ENCODE data around the gene TMEM132D.

Gene TMEM132D

GRCh38 chr12:129163461-129163860, 740.4 kb downstream of the TMEM132D start:
- no peak overlapping the region for H3K4me2 ChIP-seq (ENCODE audit: low read length, poor library complexity, severe bottlenecking)
- H3K4me1 ChIP-seq (ENCODE audit: control insufficient read depth, insufficient read depth, low read depth, low read length): no peaks in the 10 kb centered on the region
- H3K4ac ChIP-seq (ENCODE audit: low read depth in 1 of 2, low read length in 2 of 2): no peak overlapping the region
- H2BK15ac ChIP-seq (ENCODE audit: low read depth, poor library complexity, severe bottlenecking): no peak overlapping the region
- no peak overlapping the region for H3K27ac ChIP-seq (ENCODE audit: low read length, poor library complexity, severe bottlenecking)
- H2BK5ac ChIP-seq (ENCODE audit: low read depth, low read length, poor library complexity, severe bottlenecking): no peak overlapping the region
- H3K27me3 ChIP-seq (ENCODE audit: control insufficient read depth in 1 of 2, insufficient read depth in 1 of 2, low read length in 2 of 2): no peaks in the 10 kb centered on the region
- no peak overlapping the region for H2BK120ac ChIP-seq (ENCODE audit: low read depth, low read length)
- no peak overlapping the region for H4K8ac ChIP-seq (ENCODE audit: low read length)
- WGBS: 43% methylated on average over 4 of the region's 4 CpGs
- no peak overlapping the region for H2AK5ac ChIP-seq (ENCODE audit: low read length, severe bottlenecking)
- no peak overlapping the region for H2BK12ac ChIP-seq (ENCODE audit: low read length in 2 of 2)
- peaks cover 21% of the 10 kb centered on the region for H3K9me3 ChIP-seq (ENCODE audit: control insufficient read depth, low read length)
- no peak overlapping the region for H3K14ac ChIP-seq (ENCODE audit: low read length in 2 of 2)
- no peak overlapping the region for H3K18ac ChIP-seq (ENCODE audit: low read depth in 1 of 2, low read length in 2 of 2)
- H3K23ac ChIP-seq (ENCODE audit: low read length in 2 of 2): no peak overlapping the region
- H3K79me1 ChIP-seq (replicated peaks; ENCODE audit: low read length, poor library complexity, severe bottlenecking): no peaks in the 10 kb centered on the region
- H3K9ac ChIP-seq (ENCODE audit: low read length): no peak overlapping the region
- no peak overlapping the region for H2AFZ ChIP-seq (ENCODE audit: low read depth, low read length)
- no peak overlapping the region for H4K91ac ChIP-seq (ENCODE audit: low read length)
- H3K36me3 ChIP-seq (ENCODE audit: control insufficient read depth in 1 of 2, insufficient read depth in 2 of 2, low read depth in 1 of 2, low read length in 2 of 2): no peaks in the 10 kb centered on the region
- no peak for DNase-seq
- no peak overlapping the region for H3K4me3 ChIP-seq (ENCODE audit: insufficient read depth in 1 of 2, low read depth in 1 of 2, low read length in 2 of 2)

DNA sequence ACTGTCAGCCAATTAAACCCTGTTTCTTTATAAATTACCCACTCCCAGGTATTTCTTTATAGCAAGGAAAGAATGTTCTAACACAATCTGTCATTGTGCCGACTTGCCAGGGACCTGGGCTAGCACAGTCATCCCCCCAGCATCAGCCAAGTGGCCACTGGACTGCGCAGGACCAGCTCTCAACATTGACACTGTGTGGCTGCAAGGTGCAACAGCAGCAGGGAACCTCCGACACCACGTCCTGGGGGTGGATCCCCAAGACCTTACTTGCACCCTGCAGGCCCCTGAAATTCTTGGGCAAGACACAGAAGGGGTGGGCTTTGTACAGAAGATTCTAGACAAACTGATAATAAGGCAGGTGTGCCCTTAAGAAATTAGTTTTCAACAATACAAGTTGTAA, 741.0 kb downstream of the TMEM132D start:
- WGBS: 56% methylated on average over 4 of the region's 4 CpGs
- H2AK5ac ChIP-seq (ENCODE audit: low read length, severe bottlenecking): no peak overlapping the region
- H3K4ac ChIP-seq (ENCODE audit: low read depth in 1 of 2, low read length in 2 of 2): no peak overlapping the region

DNA sequence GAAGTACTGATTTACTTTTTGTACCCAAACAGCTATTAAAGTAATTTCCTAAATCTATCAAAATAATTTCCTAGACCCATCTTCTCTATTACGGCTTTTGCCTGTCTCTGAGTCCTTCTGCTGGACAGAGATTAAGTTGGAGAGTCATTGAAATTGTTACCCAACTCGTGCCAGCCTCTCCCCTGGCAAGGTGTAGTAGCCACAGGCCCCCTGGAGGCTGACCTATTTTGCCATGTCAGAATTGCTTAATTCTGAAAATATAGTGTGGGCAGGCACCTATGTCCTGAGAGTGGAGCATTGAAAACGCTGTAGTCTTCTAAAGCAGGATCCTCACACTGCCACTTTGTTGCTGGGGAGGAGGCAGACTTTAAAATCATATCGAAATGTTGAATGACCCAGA, 742.3 kb downstream of the TMEM132D start:
- H3K27ac ChIP-seq (ENCODE audit: low read length, poor library complexity, severe bottlenecking): no peak overlapping the region
- H3K79me1 ChIP-seq (replicated peaks; ENCODE audit: low read length, poor library complexity, severe bottlenecking): no peaks in the 10 kb centered on the region
- H2AFZ ChIP-seq (ENCODE audit: low read depth, low read length): no peak overlapping the region
- no peak overlapping the region for H3K4me3 ChIP-seq (ENCODE audit: insufficient read depth in 1 of 2, low read depth in 1 of 2, low read length in 2 of 2)
- 18% methylated on average over 4 of the region's 4 CpGs for WGBS
- no peak overlapping the region for H3K9ac ChIP-seq (ENCODE audit: low read length)
- no peaks in the 10 kb centered on the region for H3K36me3 ChIP-seq (ENCODE audit: control insufficient read depth in 1 of 2, insufficient read depth in 2 of 2, low read depth in 1 of 2, low read length in 2 of 2)
- no peak for DNase-seq
- no peaks in the 10 kb centered on the region for H3K4me1 ChIP-seq (ENCODE audit: control insufficient read depth, insufficient read depth, low read depth, low read length)
- no peak overlapping the region for H3K4me2 ChIP-seq (ENCODE audit: low read length, poor library complexity, severe bottlenecking)
- no peak overlapping the region for H3K4ac ChIP-seq (ENCODE audit: low read depth in 1 of 2, low read length in 2 of 2)
- no peak overlapping the region for H3K23ac ChIP-seq (ENCODE audit: low read length in 2 of 2)
- H2BK5ac ChIP-seq (ENCODE audit: low read depth, low read length, poor library complexity, severe bottlenecking): no peak overlapping the region
- no peak overlapping the region for H2BK15ac ChIP-seq (ENCODE audit: low read depth, poor library complexity, severe bottlenecking)
- no peaks in the 10 kb centered on the region for H3K27me3 ChIP-seq (ENCODE audit: control insufficient read depth in 1 of 2, insufficient read depth in 1 of 2, low read length in 2 of 2)
- no peak overlapping the region for H4K91ac ChIP-seq (ENCODE audit: low read length)
- H2AK5ac ChIP-seq (ENCODE audit: low read length, severe bottlenecking): no peak overlapping the region
- H3K14ac ChIP-seq (ENCODE audit: low read length in 2 of 2): no peak overlapping the region
- no peak overlapping the region for H4K8ac ChIP-seq (ENCODE audit: low read length)
- H2BK12ac ChIP-seq (ENCODE audit: low read length in 2 of 2): no peak overlapping the region
- H3K18ac ChIP-seq (ENCODE audit: low read depth in 1 of 2, low read length in 2 of 2): no peak overlapping the region
- H3K9me3 ChIP-seq (ENCODE audit: control insufficient read depth, low read length): peaks cover 35% of the 10 kb centered on the region
- no peak overlapping the region for H2BK120ac ChIP-seq (ENCODE audit: low read depth, low read length)

More for the DNA sequence above, 741.0 kb downstream of the TMEM132D start:
- Histone ChIP-seq H2BK120ac (ENCODE audit: low read depth, low read length) (no peak overlapping the region), H3K14ac (ENCODE audit: low read length in 2 of 2) (no peak overlapping the region), H4K8ac (ENCODE audit: low read length) (no peak overlapping the region), H3K27me3 (ENCODE audit: control insufficient read depth in 1 of 2, insufficient read depth in 1 of 2, low read length in 2 of 2) (no peaks in the 10 kb centered on the region), H3K18ac (ENCODE audit: low read depth in 1 of 2, low read length in 2 of 2) (no peak overlapping the region), H4K91ac (ENCODE audit: low read length) (no peak overlapping the region), H3K79me1 (replicated peaks; ENCODE audit: low read length, poor library complexity, severe bottlenecking) (no peaks in the 10 kb centered on the region), H3K9ac (ENCODE audit: low read length) (no peak overlapping the region), H3K4me1 (ENCODE audit: control insufficient read depth, insufficient read depth, low read depth, low read length) (no peaks in the 10 kb centered on the region), H3K4me2 (ENCODE audit: low read length, poor library complexity, severe bottlenecking) (no peak overlapping the region), H2AFZ (ENCODE audit: low read depth, low read length) (no peak overlapping the region), H3K9me3 (ENCODE audit: control insufficient read depth, low read length) (peaks cover 23% of the 10 kb centered on the region), H2BK12ac (ENCODE audit: low read length in 2 of 2) (no peak overlapping the region), H3K4me3 (ENCODE audit: insufficient read depth in 1 of 2, low read depth in 1 of 2, low read length in 2 of 2) (no peak overlapping the region), H2BK5ac (ENCODE audit: low read depth, low read length, poor library complexity, severe bottlenecking) (no peak overlapping the region), H2BK15ac (ENCODE audit: low read depth, poor library complexity, severe bottlenecking) (no peak overlapping the region), H3K23ac (ENCODE audit: low read length in 2 of 2) (no peak overlapping the region), H3K27ac (ENCODE audit: low read length, poor library complexity, severe bottlenecking) (no peak overlapping the region), H3K36me3 (ENCODE audit: control insufficient read depth in 1 of 2, insufficient read depth in 2 of 2, low read depth in 1 of 2, low read length in 2 of 2) (no peaks in the 10 kb centered on the region)
- no peak for DNase-seq

GRCh38 chr12:129160282-129160681, 743.5 kb downstream of the TMEM132D start:
- no peak overlapping the region for H2BK12ac ChIP-seq (ENCODE audit: low read length in 2 of 2)
- no peak overlapping the region for H3K4me2 ChIP-seq (ENCODE audit: low read length, poor library complexity, severe bottlenecking)
- H3K4me1 ChIP-seq (ENCODE audit: control insufficient read depth, insufficient read depth, low read depth, low read length): no peaks in the 10 kb centered on the region

More at GRCh38 chr12:129160282-129160681, 743.5 kb downstream of the TMEM132D start:
- H3K4me3 ChIP-seq (ENCODE audit: insufficient read depth in 1 of 2, low read depth in 1 of 2, low read length in 2 of 2): no peak overlapping the region
- H3K23ac ChIP-seq (ENCODE audit: low read length in 2 of 2): no peak overlapping the region
- no peak for DNase-seq
- H3K9ac ChIP-seq (ENCODE audit: low read length): no peak overlapping the region
- no peak overlapping the region for H3K18ac ChIP-seq (ENCODE audit: low read depth in 1 of 2, low read length in 2 of 2)
- H3K27ac ChIP-seq (ENCODE audit: low read length, poor library complexity, severe bottlenecking): no peak overlapping the region
- H3K79me1 ChIP-seq (replicated peaks; ENCODE audit: low read length, poor library complexity, severe bottlenecking): no peaks in the 10 kb centered on the region
- H2BK120ac ChIP-seq (ENCODE audit: low read depth, low read length): no peak overlapping the region
- H3K4ac ChIP-seq (ENCODE audit: low read depth in 1 of 2, low read length in 2 of 2): no peak overlapping the region
- peaks cover 38% of the 10 kb centered on the region for H3K9me3 ChIP-seq (ENCODE audit: control insufficient read depth, low read length)
- no peak overlapping the region for H2BK15ac ChIP-seq (ENCODE audit: low read depth, poor library complexity, severe bottlenecking)
- H4K91ac ChIP-seq (ENCODE audit: low read length): no peak overlapping the region
- no peak overlapping the region for H4K8ac ChIP-seq (ENCODE audit: low read length)
- H3K36me3 ChIP-seq (ENCODE audit: control insufficient read depth in 1 of 2, insufficient read depth in 2 of 2, low read depth in 1 of 2, low read length in 2 of 2): no peaks in the 10 kb centered on the region
- no peak overlapping the region for H2AFZ ChIP-seq (ENCODE audit: low read depth, low read length)
- no peak overlapping the region for H3K14ac ChIP-seq (ENCODE audit: low read length in 2 of 2)
- H2AK5ac ChIP-seq (ENCODE audit: low read length, severe bottlenecking): no peak overlapping the region
- H2BK5ac ChIP-seq (ENCODE audit: low read depth, low read length, poor library complexity, severe bottlenecking): no peak overlapping the region
- H3K27me3 ChIP-seq (ENCODE audit: control insufficient read depth in 1 of 2, insufficient read depth in 1 of 2, low read length in 2 of 2): no peaks in the 10 kb centered on the region

Measured in mesenchymal stem cell (in vitro differentiated cells and primary cell).